ENCODE results near the gene ADAMTS10.

GRCh38 chr19:8600064-8600463 is 10.5 kb downstream of the ADAMTS10 start:
- TF ChIP-seq CTCF (IDR thresholded peaks at IDR 0.05; ENCODE audit: low read depth, low read length), result no peak
- TF ChIP-seq MYC (IDR thresholded peaks at IDR 0.05; ENCODE audit: low read depth, low read length), result no peak
- TF ChIP-seq POLR2A (IDR thresholded peaks at IDR 0.05; ENCODE audit: extremely low read depth, insufficient read length), result no peak
